Measurements from ENCODE around the gene PCLO. TPM values are rescaled to one million over a fixed set of nuclear protein-coding genes. Genes with fewer than 3 reads are reported as not detected.

PCLO gene
- total RNA-seq, 1 experiment from 2014 or later: 4.1 TPM

- H3K27ac Mint-ChIP-seq (ENCODE audit: unreplicated experiment): no peak overlapping the region
- no TSS peak for BruUV-seq (replicated peaks)
- no peaks in the 10 kb centered on the region for H3K9me3 Mint-ChIP-seq (ENCODE audit: unreplicated experiment)
- peaks cover 5% of the 10 kb centered on the region for H3K27me3 Mint-ChIP-seq (ENCODE audit: insufficient read depth, unreplicated experiment)
- H3K36me3 Mint-ChIP-seq (ENCODE audit: insufficient read depth, unreplicated experiment): no peaks in the 10 kb centered on the region
- Histone ChIP-seq H3K36me3 (ENCODE audit: control insufficient read depth, insufficient read depth, low read length) (no peaks in the 10 kb centered on the region), H3K4me1 (no peaks in the 10 kb centered on the region), H3K4me3 (ENCODE audit: low read depth, low read length) (no peak overlapping the region), H3K27me3 (replicated peaks; ENCODE audit: control insufficient read depth, insufficient read depth, low read length) (no peaks in the 10 kb centered on the region), H3K9me3 (no peaks in the 10 kb centered on the region)
- H3K4me3 Mint-ChIP-seq (ENCODE audit: unreplicated experiment): no peak overlapping the region
- ChIA-PET CTCF (no interaction called here), POLR2A (no interaction called here)
- no peak for TF ChIP-seq CTCF (IDR thresholded peaks at IDR 0.05; ENCODE audit: insufficient read depth in 1 of 2, low read depth in 1 of 2, low read length in 1 of 2, severe bottlenecking in 1 of 2, unreplicated experiment in 1 of 2)
- intact Hi-C loops (cut with micrococcal nuclease; ENCODE audit: unreplicated experiment): loop anchor here (10.0 kb wide), 1 partner anchor 59 kb away; no protein-coding TSS in a partner anchor
- no peaks in the 10 kb centered on the region for H3K4me1 Mint-ChIP-seq (ENCODE audit: low read depth, unreplicated experiment)
- no peak for DNase-seq
These were observed 416.9 kb downstream of the PCLO start for GRCh38 chr7:82745820-82746219.

- no peak overlapping the region for H3K4me3 Mint-ChIP-seq (ENCODE audit: unreplicated experiment)
- DNase-seq: no peak
- H3K4me1 ChIP-seq: no peaks in the 10 kb centered on the region
- BruUV-seq (replicated peaks): no TSS peak
- ChIA-PET CTCF (no interaction called here), POLR2A (no interaction called here)
- H3K27me3 ChIP-seq (replicated peaks; ENCODE audit: control insufficient read depth, insufficient read depth, low read length): no peaks in the 10 kb centered on the region
- no peak overlapping the region for H3K27ac Mint-ChIP-seq (ENCODE audit: unreplicated experiment)
- TF ChIP-seq CTCF (IDR thresholded peaks at IDR 0.05; ENCODE audit: insufficient read depth in 1 of 2, low read depth in 1 of 2, low read length in 1 of 2, severe bottlenecking in 1 of 2, unreplicated experiment in 1 of 2): no peak
- no peaks in the 10 kb centered on the region for H3K36me3 Mint-ChIP-seq (ENCODE audit: insufficient read depth, unreplicated experiment)
- no peaks in the 10 kb centered on the region for H3K4me1 Mint-ChIP-seq (ENCODE audit: low read depth, unreplicated experiment)
- H3K27me3 Mint-ChIP-seq (ENCODE audit: insufficient read depth, unreplicated experiment): peaks cover 5% of the 10 kb centered on the region
- H3K9me3 Mint-ChIP-seq (ENCODE audit: unreplicated experiment): no peaks in the 10 kb centered on the region
- no peaks in the 10 kb centered on the region for H3K36me3 ChIP-seq (ENCODE audit: control insufficient read depth, insufficient read depth, low read length)
- H3K9me3 ChIP-seq: no peaks in the 10 kb centered on the region
- intact Hi-C loops (cut with micrococcal nuclease; ENCODE audit: unreplicated experiment): loop anchor here (10.0 kb wide), 1 partner anchor 60 kb away; no protein-coding TSS in a partner anchor
- H3K4me3 ChIP-seq (ENCODE audit: low read depth, low read length): no peak overlapping the region
These were observed 417.6 kb downstream of the PCLO start for GRCh38 chr7:82745117-82745516.

- intact Hi-C loops (cut with micrococcal nuclease; ENCODE audit: unreplicated experiment): loop anchor here (10.0 kb wide), 1 partner anchor 63 kb away; no protein-coding TSS in a partner anchor
- POLR2A ChIA-PET: no interaction called here
- Histone ChIP-seq H3K9me3 (no peaks in the 10 kb centered on the region), H3K4me1 (no peaks in the 10 kb centered on the region), H3K36me3 (ENCODE audit: control insufficient read depth, insufficient read depth, low read length) (no peaks in the 10 kb centered on the region), H3K27me3 (replicated peaks; ENCODE audit: control insufficient read depth, insufficient read depth, low read length) (no peaks in the 10 kb centered on the region), H3K4me3 (ENCODE audit: low read depth, low read length) (no peak overlapping the region)
- no peaks in the 10 kb centered on the region for H3K9me3 Mint-ChIP-seq (ENCODE audit: unreplicated experiment)
- BruUV-seq (replicated peaks): no TSS peak
- H3K27me3 Mint-ChIP-seq (ENCODE audit: insufficient read depth, unreplicated experiment): peaks cover 3% of the 10 kb centered on the region
- CTCF ChIA-PET: no interaction called here
- no peaks in the 10 kb centered on the region for H3K4me1 Mint-ChIP-seq (ENCODE audit: low read depth, unreplicated experiment)
- DNase-seq: no peak
- H3K36me3 Mint-ChIP-seq (ENCODE audit: insufficient read depth, unreplicated experiment): no peaks in the 10 kb centered on the region
- no peak for TF ChIP-seq CTCF (IDR thresholded peaks at IDR 0.05; ENCODE audit: insufficient read depth in 1 of 2, low read depth in 1 of 2, low read length in 1 of 2, severe bottlenecking in 1 of 2, unreplicated experiment in 1 of 2)
- no peak overlapping the region for H3K27ac Mint-ChIP-seq (ENCODE audit: unreplicated experiment)
- no peak overlapping the region for H3K4me3 Mint-ChIP-seq (ENCODE audit: unreplicated experiment)
These were observed 420.5 kb downstream of the PCLO start for GRCh38 chr7:82742163-82742562.

All from Caco-2 (cell line).